Hematopoietic multipotent progenitor cell treated with erythropoietin and hydrocortisone succinate and interleukin-3 and kit ligand, for 17 days (in vitro differentiated cells): ENCODE data around the gene ISOC1.

Experiments used
- DNase-seq: peaks from one replicate; pipeline ENCODE4 v3.0.0-alpha.2; 2015; ENCODE audit warnings: low spot score

ISOC1 gene

GRCh38 chr5:129125819-129126218 lies 31.3 kb downstream of the ISOC1 start:
- DNase-seq: no peak

GRCh38 chr5:129133553-129133952 lies 39.0 kb downstream of the ISOC1 start:
- no peak for DNase-seq

GRCh38 chr5:129135633-129136032 lies 41.1 kb downstream of the ISOC1 start:
- DNase-seq: peak; percentile 16

- no peak for DNase-seq
Measured at GRCh38 chr5:129137637-129138036, 43.1 kb downstream of the ISOC1 start.

GRCh38 chr5:129141078-129141477 lies 46.5 kb downstream of the ISOC1 start:
- DNase-seq: no peak

GRCh38 chr5:129141696-129142095 lies 47.1 kb downstream of the ISOC1 start:
- no peak for DNase-seq

- DNase-seq: no peak
Measured at GRCh38 chr5:129155876-129156275, 61.3 kb downstream of the ISOC1 start.

GRCh38 chr5:129161830-129162229 lies 67.3 kb downstream of the ISOC1 start:
- DNase-seq: no peak
